Activated T-cell treated with anti-CD3 and anti-CD28 coated beads, Interleukin-2, amount 50 U/mL, for 24 hours (primary cell): ENCODE data around the gene FGL2.
"Not testable (repeated sequence)": the region's sequence is repeated elsewhere in the genome, so short reads cannot be mapped to it uniquely, and the experiment has no call there.

Experiments used
- DNase-seq: peaks from one replicate; pipeline ENCODE4 v3.0.0-alpha.2; 2020
- H3K27ac Mint-ChIP-seq: 2 replicates; pipeline ENCODE4 v1.8.0; 2020; ENCODE audit warnings: mild to moderate bottlenecking, mixed read lengths
- H3K27me3 Mint-ChIP-seq: 2 replicates; pipeline ENCODE4 v1.8.0; 2020; ENCODE audit warnings: mixed read lengths
- H3K36me3 Mint-ChIP-seq: 2 replicates; pipeline ENCODE4 v1.8.0; 2020; ENCODE audit warnings: low read depth, mixed read lengths
- H3K4me1 Mint-ChIP-seq: 2 replicates; pipeline ENCODE4 v1.8.0; 2020; ENCODE audit warnings: low read depth, mixed read lengths
- H3K4me3 Mint-ChIP-seq: 2 replicates; pipeline ENCODE4 v1.8.0; 2020; ENCODE audit warnings: mild to moderate bottlenecking, moderate library complexity, mixed read lengths
- H3K9me3 Mint-ChIP-seq: 2 replicates; pipeline ENCODE4 v1.8.0; 2020; ENCODE audit warnings: mixed read lengths

The FGL2 gene

GRCh38 chr7:77154917-77155464 lies 44.6 kb downstream of the FGL2 start:
- not testable (repeated sequence) for DNase-seq, H3K27me3 Mint-ChIP-seq, H3K4me3 Mint-ChIP-seq, H3K36me3 Mint-ChIP-seq, H3K9me3 Mint-ChIP-seq
- H3K27ac Mint-ChIP-seq: peak overlapping the region; percentile 3
- peaks cover 20% of the 10 kb centered on the region for H3K4me1 Mint-ChIP-seq

- not testable (repeated sequence) for DNase-seq, H3K9me3 Mint-ChIP-seq, H3K36me3 Mint-ChIP-seq, H3K27me3 Mint-ChIP-seq, H3K27ac Mint-ChIP-seq, H3K4me3 Mint-ChIP-seq
- H3K4me1 Mint-ChIP-seq: peaks cover 11% of the 10 kb centered on the region
Observed at GRCh38 chr7:77152232-77152631, 47.4 kb downstream of the FGL2 start.
